NCI-H526 (cell line): ENCODE results near the gene PSRC1.

Experiments used
- DNase-seq, 2 experiments: peaks; one replicate each; lab custom pipeline; 2025; lab: John Stamatoyannopoulos, UW

PSRC1 gene

DNA sequence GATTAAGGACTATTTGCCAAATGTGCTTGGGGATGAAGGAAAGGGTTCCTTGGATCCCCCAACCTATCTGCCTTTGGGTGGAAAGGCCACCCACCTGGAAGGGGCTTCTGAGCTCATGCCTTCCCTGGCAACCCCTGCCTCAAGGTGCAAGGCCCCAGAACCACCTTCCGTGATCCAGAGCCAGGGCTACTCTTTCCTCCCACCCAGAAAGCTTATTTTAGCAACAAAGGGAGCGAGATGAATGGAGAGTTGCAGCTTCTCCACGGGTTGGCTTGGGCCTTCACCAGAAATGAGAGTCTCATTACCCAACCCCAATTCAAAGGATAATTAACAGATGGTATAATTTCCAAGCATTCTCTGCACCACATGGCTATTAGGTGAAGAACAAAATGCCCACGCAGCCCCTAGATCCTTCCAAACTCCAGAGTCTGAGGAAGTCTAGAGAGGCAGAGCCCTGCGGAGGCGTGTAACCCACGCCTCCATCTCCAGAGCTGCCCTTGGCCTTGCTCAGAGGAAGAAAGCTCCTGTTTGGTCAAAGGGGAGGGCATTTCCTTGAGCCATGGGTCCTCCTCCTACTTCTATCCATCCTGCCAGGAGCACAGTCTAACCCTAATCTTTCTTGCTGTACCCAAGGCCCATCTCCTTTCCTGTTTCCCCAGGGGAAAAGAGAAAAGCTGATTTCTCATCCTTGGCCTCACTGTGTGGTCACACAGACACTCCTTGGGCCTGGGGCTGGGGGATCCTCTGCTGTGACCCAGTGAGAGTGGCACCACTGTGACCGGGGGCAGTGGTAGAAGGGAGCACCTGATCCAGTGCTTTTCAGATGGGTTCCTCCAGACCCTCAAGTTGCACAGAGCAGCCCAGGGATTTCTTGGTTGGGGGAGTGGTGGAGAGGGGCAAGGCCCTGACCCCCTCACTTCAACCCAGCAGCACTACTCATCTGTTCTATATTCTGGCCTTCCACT is 35.3 kb downstream of the PSRC1 start:
- no peak for DNase-seq

DNA sequence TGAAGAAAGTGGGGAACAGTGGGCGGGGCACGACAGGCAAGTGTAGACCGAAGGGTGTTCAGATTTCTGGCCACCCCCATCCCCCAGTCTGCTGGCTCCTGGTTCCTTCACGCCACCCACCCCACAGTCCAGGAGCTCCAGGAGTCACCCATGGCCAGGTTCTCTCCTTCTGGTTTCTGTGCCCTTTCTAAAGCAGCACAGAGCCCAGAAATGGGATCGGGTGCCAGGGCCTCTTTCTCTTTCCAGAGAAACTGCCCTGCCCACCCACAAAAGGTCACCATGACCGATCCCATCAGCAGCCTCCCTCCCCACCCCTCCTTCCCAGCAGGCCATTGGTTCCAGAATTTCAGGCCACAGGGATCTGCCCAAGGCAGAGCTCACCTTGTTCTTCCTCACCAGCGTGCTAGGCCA is 36.8 kb downstream of the PSRC1 start:
- no peak for DNase-seq

DNA sequence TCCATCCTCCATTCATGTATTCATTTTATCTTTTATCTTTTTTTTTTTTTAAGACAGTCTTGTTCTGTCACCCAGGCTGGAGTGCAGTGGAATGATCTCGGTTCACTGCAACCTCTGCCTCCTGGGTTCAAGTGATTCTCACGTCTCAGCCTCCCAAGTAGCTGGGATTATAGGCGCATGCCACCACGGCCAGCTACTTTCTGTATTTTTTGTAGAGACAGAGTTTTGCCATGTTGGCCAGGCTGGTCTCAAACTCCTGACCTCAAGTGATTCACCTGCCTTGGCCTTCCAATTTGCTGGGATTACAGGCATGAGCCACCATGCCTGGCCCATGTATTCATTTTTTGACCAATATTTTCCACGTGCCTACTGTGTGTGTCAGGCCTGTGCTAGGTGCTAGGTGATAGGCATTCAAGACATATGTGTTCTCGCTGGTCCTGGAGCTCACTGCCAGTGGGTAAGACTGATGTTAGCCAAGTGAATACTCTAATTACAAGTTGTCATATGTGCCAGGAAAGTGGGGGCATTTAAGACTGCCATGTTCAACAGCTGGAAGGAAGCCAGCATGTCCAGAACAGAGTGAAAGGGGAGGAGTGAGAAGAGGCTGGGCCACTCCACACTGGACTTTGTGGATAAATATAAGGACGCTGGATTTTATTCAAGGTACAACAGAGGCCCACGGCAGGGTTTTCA is 38.9 kb downstream of the PSRC1 start:
- no peak for DNase-seq

DNA sequence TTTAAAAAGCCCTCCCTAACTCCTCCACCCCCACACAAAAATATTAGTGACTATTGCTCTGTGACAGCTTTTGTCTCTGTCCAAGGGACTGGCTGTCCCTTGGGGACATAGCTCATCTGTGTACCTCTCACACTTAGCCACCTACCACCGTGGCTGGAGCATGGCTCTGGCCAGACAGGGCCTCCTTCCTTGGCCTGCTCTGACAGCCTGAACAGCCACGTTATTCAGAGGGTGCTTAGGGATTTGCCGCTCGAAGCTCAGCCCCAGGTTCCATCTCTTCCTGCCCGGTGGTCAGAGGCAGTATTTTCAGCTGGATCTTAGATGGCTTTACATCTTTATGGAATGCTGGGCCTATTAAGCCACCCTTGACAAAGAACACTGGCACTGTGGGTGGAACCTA is 39.7 kb downstream of the PSRC1 start:
- no peak for DNase-seq

DNA sequence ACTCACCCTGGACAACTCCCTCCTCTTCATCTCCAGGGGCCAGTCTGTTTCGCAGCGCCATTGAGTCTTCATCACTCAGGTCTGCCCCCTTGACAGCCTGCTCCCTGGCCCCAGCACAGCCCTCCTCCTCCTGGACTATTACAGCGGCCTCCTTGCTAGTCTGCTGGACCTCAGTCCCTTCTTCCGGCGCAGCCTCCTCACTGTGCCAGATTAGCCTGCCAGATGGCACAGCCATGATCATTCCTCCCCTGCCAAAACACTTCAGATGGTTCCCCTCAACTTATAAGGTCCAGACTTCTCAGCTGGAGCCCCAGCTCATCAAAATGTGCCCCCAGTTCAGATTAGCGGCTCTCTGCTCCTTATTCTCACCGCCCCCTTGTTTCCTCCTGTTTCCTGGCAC is 40.6 kb downstream of the PSRC1 start:
- DNase-seq: no peak

DNA sequence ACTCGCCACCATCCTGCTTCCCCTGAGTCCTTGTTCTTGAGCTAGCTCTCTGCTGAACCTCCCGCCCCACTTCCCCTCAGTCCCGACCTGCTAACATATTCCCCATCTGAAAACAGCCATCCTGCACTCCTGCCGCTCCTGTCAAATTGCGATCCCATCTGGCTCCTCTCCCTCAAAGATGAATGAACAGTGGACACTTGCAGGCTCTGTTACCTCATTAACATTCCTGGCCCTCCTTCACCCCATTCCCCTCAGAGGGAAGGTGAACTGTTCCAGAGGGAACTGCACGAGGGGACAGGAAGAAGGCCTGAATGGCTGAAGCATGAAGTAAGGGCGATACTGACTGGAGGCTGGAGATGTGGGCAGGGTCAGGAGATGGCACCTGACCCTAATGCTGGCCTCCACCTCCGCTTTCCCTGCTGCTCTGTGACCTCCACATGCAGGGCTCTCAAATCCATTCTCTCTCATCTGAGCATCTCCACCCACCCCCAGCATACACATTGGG is 41.1 kb downstream of the PSRC1 start:
- no peak for DNase-seq

DNA sequence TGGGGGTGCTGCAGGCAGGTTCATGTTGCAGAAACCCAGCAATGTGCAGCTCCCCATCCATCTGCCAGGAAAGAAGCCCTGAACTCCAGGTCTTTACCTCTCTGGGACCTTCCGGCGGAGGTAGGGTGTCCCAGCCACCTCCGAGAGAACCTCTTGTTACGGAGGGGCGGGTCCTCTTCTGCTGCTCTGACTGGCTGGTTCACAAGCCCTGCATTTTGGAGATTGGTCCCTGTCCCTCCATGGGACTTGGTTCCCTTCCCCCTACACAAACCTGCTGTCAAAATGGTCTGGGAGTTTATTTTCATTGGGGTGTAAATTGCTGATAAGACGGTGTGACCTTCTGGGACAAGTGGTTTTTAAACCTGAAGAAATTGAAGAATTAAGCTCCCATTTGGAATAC is 41.6 kb downstream of the PSRC1 start:
- no peak for DNase-seq

DNA sequence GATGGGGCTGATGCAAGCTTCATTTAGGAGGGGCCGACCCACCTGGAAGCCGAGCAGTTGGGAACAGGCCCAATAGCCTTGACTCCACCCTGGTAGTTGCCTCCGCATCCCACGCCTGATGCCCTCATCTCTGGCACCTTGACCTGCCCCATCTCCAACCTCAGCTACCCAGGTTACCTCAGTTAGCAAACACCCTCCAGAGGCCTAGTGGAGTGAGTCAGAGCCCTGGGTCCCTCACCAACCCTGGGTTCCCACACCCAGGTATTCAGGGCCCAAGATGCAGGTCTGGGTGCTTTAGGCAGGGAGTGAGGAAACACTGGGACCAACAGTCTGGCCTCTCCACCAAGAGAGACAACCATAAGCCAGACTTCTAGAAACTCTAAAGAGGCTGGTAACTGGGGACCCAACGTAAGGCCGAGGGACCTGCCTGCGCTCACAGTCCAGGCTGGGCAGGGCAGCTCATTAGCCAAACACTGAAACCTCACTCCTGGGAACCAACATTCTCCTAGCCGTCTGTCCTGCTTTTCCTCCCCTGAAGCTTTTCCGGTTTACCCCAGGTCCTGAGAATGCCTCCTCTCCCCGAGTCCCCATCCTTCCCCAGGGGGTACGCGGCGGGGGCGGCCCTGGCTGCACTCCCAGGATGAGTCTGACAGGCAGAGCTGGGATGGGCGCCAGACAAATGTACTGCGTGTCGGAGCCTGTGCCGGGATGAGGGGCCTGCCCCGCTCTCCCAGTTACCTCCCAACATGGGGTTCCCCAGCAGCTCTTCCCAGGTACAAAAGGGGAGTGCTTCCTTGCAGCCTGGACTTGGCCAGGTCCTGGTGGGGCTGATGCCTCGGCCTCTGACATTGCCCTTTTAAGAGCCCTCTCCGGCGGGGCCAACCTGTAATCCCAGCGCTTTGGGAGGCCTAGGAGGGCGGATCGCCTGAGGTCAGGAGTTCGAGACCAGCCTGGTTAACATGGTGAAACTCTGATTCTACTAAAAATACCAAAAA is 42.5 kb downstream of the PSRC1 start:
- DNase-seq: peak in 1 of 2 experiments; percentile 47

DNA sequence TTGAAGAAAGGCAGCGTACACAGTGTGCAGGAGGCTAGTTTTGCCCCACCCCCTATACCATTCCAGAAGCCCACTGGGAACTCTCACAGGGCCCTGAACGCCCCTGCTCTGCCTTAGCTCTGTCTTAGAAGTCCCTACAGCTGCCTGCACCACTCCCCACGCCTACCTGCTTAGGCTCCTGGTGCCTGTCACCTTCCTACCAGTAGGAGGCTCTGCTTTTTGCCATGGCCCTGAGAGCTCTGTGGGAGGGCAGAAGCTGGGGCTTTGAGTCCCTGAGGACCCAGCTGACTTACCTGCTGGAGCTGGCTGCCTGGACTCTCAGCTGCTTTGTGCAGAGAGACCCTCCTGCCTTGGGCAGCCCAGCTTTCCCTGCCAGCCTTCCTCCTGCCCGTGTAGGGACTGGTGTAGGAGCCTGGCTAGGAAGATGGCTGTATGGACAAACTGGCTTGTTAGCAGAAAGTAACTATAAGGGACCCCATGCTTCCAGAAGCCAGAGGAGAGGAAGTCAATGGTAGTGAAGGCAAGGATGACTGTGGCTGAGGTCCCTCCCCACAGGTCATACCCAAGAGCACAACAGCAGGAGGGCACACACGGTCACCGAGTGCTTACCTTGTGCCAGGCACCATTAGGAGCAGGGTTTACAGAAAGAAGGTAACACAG is 43.4 kb downstream of the PSRC1 start:
- DNase-seq: peak; percentile 67 to 90

DNA sequence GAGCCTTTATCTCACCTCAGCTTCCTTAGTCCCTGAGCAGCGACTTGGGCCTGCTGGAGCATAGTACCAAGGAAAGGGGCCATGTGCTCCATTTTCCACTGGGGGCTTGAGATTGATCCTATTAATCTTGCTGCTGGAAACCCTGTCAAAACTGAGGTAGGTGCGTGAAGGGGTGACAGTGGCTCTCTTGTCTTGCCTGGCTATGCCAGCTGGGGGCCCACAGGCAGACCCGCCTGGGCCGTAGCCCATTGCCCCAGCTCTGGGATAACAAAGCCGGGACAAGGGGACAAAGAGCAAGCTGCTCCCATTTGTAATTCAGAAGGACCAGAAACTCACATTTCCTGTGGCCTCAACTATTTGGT is 43.9 kb downstream of the PSRC1 start:
- DNase-seq: no peak

DNA sequence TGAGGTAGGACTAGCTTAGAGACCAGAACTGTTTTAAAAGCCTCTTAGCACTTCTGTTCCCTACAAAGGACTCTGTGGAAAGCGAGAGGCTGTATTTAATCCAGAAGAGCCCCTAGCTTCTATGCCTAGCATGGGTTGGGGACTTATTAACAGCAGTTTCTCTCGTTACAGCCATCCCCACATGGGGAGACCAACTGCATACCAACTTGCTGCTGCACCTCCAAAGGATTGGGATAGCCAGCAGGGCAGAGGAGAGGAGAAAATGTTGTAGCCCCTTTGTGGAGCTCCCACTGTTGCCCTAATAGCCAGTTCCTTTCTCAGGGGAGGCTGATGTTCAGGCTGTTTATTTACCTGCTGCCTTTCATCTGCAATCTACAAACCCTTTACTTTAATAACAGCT is 44.6 kb downstream of the PSRC1 start:
- DNase-seq: no peak

DNA sequence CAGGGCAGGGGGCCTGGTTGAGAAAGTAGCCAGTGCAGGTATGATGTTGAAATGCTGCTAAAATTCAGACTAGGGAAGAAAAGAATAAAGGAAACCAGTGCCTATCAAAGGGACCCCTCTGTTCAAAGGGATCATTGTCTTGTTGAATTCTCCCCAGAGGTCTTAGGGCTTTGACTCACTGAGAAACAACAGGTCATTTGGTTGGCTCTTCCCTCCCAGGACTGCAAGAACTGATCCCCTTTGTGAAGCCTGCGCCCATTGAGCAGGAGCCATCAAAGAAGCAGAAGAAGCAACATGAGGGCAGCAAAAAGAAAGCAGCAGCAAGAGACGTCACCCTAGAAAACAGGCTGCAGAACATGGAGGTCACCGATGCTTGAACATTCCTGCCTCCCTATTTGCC is 45.4 kb downstream of the PSRC1 start:
- DNase-seq: no peak

DNA sequence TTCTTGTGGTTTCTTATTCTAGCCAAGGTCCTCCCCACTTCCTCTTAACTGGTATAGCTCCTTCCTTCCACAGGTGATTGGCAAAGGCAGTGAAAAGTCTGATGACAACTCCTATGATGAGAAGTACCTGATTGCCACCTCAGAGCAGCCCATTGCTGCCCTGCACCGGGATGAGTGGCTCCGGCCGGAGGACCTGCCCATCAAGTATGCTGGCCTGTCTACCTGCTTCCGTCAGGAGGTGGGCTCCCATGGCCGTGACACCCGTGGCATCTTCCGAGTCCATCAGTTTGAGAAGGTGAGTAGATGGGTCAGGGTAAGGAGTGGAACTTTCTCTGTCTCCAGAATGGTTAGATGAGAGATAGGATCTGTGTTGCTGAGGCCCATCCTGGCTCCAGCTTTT is 47.8 kb downstream of the PSRC1 start:
- no peak for DNase-seq

DNA sequence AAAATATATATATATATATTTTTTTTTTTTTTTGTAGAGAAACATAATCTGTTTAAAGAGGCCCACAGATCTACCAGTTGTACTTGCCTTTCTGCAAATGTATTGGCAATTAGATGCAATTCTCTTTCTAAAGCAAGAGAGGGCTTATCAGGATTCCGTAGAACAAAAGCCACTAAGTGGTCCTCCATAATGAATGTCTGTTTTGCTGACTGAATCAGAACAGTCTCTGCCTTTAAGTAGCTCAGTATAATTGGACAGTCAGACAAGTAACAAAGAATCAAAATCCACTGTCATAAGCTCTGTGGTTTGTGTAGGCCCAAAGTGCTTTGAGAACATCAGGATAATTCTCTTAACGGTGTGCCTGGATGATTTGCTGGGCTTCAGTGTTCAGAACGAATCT is 51.9 kb downstream of the PSRC1 start:
- DNase-seq: no peak
